ENCODE results near the gene FGD5. TPM values are rescaled to one million over a fixed set of nuclear protein-coding genes. Genes with fewer than 3 reads are reported as not detected.

The FGD5 gene
- total and polyA plus RNA-seq, 9 of the 15 experiments (the other 6 are each of a cell fraction or from before 2014, with no cell fraction given) = 0.18 TPM; not detected in 8

- no peak for TF ChIP-seq CBFB (CRISPR knock-in tag; IDR thresholded peaks at IDR 0.05)
- TF ChIP-seq ZNF449 (CRISPR knock-in tag; IDR thresholded peaks at IDR 0.05) = no peak
- no peak for TF ChIP-seq EZH2 (IDR thresholded peaks at IDR 0.05; ENCODE audit: borderline replicate concordance, low read depth, low read length)
- no peak for TF ChIP-seq PRPF4 (IDR thresholded peaks at IDR 0.05; ENCODE audit: insufficient read depth, low read depth, low read length, poor library complexity, severe bottlenecking)
- TF ChIP-seq HCFC1 (IDR thresholded peaks at IDR 0.05; ENCODE audit: low read depth, low read length) = no peak
- 0 out of 4 replicates have a peak, but pooled peaks of 1 of the 2 experiments have one; percentile 14 for TF ChIP-seq RCOR1 (IDR thresholded peaks at IDR 0.05; ENCODE audit: borderline replicate concordance in 1 of 2, low read depth in 2 of 2, low read length in 2 of 2)
- no peak for TF ChIP-seq PCBP1 (IDR thresholded peaks at IDR 0.05; ENCODE audit: low read depth, low read length, poor library complexity, severe bottlenecking)
- no peak for TF ChIP-seq NFXL1 (CRISPR knock-in tag; IDR thresholded peaks at IDR 0.05)
- TF ChIP-seq ZNF217 (CRISPR knock-in tag; IDR thresholded peaks at IDR 0.05) = no peak
- peak in 1 of 3 experiments; percentile 54; a peak in 1 of 6 replicates for TF ChIP-seq ZBTB11 (CRISPR knock-in tag; IDR thresholded peaks at IDR 0.05)
- no peak for TF ChIP-seq ZNF12 (CRISPR knock-in tag; IDR thresholded peaks at IDR 0.05)
- no peak for TF ChIP-seq BDP1 (IDR thresholded peaks at IDR 0.05; ENCODE audit: insufficient read depth, insufficient read length)
- TF ChIP-seq ETV1 (tag; conservative IDR thresholded peaks at IDR 0.05; ENCODE audit: low read depth) = peak; percentile 63
- peak; percentile 59; the same call in 1 of the 2 replicates for TF ChIP-seq DPF2 (IDR thresholded peaks at IDR 0.05)
- no peak for TF ChIP-seq ZBTB7A (IDR thresholded peaks at IDR 0.05; ENCODE audit: borderline replicate concordance, control insufficient read depth, low read depth, low read length)
- TF ChIP-seq MBD2 (IDR thresholded peaks at IDR 0.05; ENCODE audit: borderline replicate concordance, low read depth) = no peak
- no peak for TF ChIP-seq LCOR (CRISPR knock-in tag; IDR thresholded peaks at IDR 0.05)
- no peak for TF ChIP-seq MLLT1 (IDR thresholded peaks at IDR 0.05)
- no peak for TF ChIP-seq BRF1 (IDR thresholded peaks at IDR 0.05; ENCODE audit: borderline replicate concordance, extremely low read depth, insufficient read length)
- 0 out of 2 replicates have a peak, but pooled peaks have one; percentile 25 for TF ChIP-seq SMAD4 (CRISPR knock-in tag; conservative IDR thresholded peaks at IDR 0.05)
- TF ChIP-seq ARID3A (IDR thresholded peaks at IDR 0.05; ENCODE audit: borderline replicate concordance, low read depth, low read length) = no peak
Measured at GRCh38 chr3:14950274-14950673, 131.5 kb downstream of the FGD5 start (continued).

All from K562 (cell line).